GM13976 (cell line): ENCODE results near the gene RAB11FIP3.

Experiments used
- DNase-seq: peaks from one replicate; pipeline ENCODE4 v3.0.0; 2012; ENCODE audit warnings: low spot score
- in situ Hi-C: fragments of 300-500 bp; cut with MboI; formaldehyde crosslinking; loops from one replicate; pipeline ENCODE4 v1.12.0; 2022; ENCODE audit warnings: low sequenced_read_pairs, mixed read lengths, inconsistent platforms; ENCODE audit not compliant: unreplicated experiment
- TF ChIP-seq, protein P1 (sequence below): IDR thresholded peaks from 2 replicates; pipeline ENCODE4 v1.5.1; 2012; ENCODE audit warnings: borderline replicate concordance, mild to moderate bottlenecking; ENCODE audit not compliant: insufficient read depth; ENCODE audit errors: extremely low read depth, missing control alignments, control extremely low read depth

Gene RAB11FIP3

DNA sequence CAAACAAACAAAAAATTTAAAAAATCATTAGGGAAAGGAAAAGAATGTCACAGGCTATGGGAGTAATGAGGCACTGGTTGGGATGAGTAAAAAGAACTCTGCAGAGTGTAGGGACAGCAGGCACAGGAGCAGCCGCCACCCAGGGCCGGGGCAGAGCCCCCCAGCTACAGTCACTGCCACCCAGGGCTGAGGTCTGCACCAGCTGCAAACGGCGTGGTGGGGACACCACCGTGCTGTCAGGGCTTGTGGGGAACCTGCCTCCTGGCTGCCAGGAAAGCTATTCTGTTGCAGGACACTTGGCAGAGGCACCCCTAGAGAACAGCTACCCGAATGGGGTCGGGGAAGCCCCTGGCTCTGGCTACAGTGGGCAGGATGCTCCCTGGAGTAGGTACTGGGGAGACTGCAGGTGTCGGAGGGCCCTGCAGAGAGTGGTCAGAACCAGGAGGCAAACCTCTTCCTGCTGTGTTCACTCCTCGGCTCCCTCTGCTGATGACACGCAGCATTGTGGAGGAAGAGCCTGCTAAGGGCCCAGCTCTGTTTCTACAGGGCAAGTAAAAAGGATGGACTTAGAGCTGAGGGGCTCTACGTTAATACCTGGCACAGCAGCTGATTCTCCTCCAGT lies 69.8 kb downstream of the RAB11FIP3 start:
- TF ChIP-seq, protein P1, sequence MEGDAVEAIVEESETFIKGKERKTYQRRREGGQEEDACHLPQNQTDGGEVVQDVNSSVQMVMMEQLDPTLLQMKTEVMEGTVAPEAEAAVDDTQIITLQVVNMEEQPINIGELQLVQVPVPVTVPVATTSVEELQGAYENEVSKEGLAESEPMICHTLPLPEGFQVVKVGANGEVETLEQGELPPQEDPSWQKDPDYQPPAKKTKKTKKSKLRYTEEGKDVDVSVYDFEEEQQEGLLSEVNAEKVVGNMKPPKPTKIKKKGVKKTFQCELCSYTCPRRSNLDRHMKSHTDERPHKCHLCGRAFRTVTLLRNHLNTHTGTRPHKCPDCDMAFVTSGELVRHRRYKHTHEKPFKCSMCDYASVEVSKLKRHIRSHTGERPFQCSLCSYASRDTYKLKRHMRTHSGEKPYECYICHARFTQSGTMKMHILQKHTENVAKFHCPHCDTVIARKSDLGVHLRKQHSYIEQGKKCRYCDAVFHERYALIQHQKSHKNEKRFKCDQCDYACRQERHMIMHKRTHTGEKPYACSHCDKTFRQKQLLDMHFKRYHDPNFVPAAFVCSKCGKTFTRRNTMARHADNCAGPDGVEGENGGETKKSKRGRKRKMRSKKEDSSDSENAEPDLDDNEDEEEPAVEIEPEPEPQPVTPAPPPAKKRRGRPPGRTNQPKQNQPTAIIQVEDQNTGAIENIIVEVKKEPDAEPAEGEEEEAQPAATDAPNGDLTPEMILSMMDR: peak; percentile 12
- DNase-seq: peak; percentile 78
- in situ Hi-C loops: no loop called here

DNA sequence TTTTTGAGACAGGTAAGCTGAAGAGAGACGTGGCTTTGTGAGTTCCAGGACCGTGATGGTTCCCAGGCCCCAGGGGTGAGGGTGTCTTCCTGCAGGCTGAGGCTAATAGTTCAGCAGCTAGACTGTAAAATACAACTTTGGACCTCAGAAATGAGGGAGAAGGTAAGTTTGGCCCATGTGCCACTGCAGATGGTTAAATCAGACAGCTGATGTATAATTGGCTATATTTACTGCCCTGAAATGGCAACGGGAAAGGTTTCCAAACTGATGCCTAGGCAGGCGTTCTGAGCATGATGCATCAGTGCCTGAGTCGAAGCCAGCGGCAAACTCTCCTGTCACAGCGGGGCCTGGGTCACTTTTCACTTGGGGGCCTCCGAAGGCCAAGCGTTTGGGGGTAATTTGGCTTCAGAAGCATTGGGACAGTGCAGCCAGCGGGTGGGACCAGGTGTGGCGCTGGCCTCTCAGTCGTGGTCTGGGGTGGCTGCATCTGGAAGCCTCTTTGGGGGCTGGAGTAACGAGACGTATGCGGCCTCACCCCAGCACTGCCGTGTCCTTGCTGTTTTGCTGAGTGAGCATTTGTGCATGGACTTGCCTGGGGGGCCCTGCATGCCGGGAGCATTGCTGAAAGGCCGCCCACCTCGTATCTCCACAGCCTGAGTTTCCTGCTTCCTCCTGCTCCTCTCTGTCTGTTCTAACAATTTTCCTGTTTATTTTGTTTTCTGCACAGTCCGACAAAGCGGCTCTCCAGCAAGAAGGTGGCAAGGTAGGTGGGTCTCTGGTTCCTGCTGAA lies 70.8 kb downstream of the RAB11FIP3 start:
- DNase-seq: no peak
- in situ Hi-C loops: no loop called here
- TF ChIP-seq, protein P1: no peak

DNA sequence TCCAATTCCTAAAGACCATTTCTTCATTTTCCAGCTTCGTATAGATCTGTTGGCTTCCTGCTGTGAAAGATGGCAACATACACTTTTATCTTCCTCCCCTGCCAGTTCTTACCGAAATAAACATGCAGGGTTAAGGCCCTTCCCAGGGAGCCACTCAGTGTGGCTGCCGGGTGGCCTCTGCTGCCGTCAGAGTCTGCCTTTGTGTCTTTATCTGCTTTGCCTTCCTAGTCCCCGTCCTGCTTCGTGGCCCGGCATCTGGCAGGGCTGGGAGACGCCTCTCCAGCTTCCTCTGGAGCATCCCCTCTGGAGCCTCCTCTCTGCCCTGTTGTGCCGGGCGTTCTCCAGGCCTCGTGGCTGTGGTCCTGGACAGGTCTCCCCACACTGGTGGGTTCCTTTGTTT lies 71.8 kb downstream of the RAB11FIP3 start:
- in situ Hi-C loops: no loop called here
- TF ChIP-seq, protein P1: no peak
- DNase-seq: no peak

DNA sequence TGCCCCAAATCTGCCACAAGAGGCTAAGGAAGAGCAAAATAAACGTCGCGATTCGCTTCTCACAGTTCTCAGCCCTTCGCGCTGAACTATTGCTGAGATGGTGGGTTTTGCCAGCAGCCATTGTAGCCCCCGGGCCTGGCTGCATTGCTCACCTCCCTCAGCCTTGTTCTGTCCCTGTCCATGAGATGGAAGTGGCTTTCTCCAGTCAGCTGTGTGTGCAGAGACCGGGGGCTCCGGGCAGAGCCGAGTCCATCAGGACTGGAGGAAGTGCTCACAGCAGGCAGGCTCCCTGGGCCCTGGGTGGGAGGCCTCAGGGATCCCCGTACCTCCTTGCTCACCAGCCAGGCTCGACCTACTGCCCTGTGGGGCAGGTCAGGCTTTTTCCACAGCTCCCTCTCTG lies 74.5 kb downstream of the RAB11FIP3 start:
- in situ Hi-C loops: no loop called here
- TF ChIP-seq, protein P1: no peak
- DNase-seq: no peak

DNA sequence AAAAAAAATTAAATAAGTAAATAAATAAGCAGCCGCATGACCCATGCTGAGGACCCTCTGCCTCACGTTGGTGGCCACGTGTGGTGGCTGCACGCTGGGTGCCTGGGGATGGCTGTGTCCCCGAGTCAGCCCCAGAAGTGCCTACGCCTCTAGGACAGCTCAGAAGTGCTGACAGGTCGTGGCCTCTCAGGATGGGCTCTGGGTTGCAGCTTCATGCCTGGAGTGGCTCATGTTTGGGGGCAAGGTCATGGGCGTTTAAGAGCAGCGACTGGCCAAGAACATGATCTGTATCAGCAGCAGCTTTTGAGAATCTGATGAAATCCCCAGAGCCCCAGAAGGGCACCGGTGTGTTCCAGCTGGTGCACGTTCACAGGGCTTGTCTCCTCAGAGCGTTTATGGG lies 75.3 kb downstream of the RAB11FIP3 start:
- in situ Hi-C loops: no loop called here
- TF ChIP-seq, protein P1: no peak

DNA sequence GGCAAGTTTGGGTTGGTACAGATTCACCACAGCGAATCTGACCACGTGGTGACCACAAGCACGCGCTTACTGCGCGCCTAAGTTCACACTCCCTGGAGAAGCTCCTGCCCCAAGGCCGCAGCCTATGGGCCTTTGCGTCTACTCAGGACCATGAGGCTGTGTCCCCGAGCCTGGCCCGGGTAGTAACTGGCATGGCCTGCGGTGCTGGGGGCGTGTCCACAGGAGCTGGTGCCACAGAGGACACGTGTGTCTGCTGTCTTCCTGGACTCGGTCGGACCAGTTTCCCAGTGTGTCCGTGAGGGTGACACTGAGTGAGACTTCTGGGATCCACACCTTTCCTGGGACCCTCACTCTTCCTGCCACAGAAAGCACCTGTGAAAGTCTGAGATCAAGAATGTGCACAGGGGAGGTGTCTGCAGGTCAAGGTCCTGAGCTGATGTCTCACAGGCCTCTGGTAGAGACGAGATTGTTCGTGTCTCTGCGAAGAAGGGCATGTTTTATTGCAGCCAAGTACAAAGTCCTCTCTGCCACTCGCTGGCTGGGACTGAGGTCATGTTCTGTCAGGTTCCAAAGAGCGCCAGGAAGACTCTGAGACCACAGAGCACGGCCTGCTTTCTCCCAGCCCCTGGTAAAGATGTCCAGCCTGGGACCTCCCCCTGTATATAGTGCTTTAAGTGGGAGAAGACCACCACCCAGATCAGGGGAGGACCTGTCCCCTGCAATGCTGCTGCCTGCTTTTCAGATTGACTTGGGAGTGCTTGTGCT lies 76.9 kb downstream of the RAB11FIP3 start:
- DNase-seq: no peak
- in situ Hi-C loops: no loop called here
- TF ChIP-seq, protein P1: no peak

More for the DNA sequence above, 75.3 kb downstream of the RAB11FIP3 start:
- DNase-seq: no peak
